GM12878 (cell line): Measurements from ENCODE around the gene TROAP. TPM values are rescaled to one million over a fixed set of nuclear protein-coding genes. Genes with fewer than 3 reads are reported as not detected.

Source experiments
- ATAC-seq: fragments of 200-7000 bp; cut with Tn5 transposase; 3 replicates; pipeline ENCODE4 v1.9.1; 2020; ENCODE audit warnings: mild to moderate bottlenecking, moderate library complexity
- BruUV-seq: library from RNA; stranded (reverse); fragments of 400-500 nt; replicated peaks from 2 replicates; lab custom pipeline; 2021; lab: Mats Ljungman, UMichigan
- CTCF ChIA-PET: fragments of 300-600 bp; sonication (Branson Sonifier 250); formaldehyde crosslinking; extraction: SDS; loops from one replicate; lab custom pipeline; 2021; ENCODE audit warnings: inconsistent platforms; lab: Yijun Ruan, JAX
- POLR2A ChIA-PET: fragments of 350-600 bp; formaldehyde crosslinking; extraction: SDS; loops from one replicate; lab custom pipeline; 2021; ENCODE audit warnings: inconsistent platforms; lab: Charles Lee
- RAD21 ChIA-PET: fragments of 300-600 bp; sonication (Branson Sonifier 250); formaldehyde crosslinking; loops from one replicate; lab custom pipeline; 2023; ENCODE audit warnings: antibody characterized with exemption; ENCODE audit not compliant: unreplicated experiment; lab: Charles Lee
- SMC1A ChIA-PET: fragments of 300-600 bp; sonication (Branson Sonifier 250); formaldehyde crosslinking; loops from one replicate; lab custom pipeline; 2023; ENCODE audit not compliant: unreplicated experiment, uncharacterized antibody; lab: Charles Lee
- DNase-seq: peaks from one replicate; pipeline ENCODE4 v3.0.0-alpha.2; 2011; ENCODE audit warnings: low read depth, low spot score
- FAIRE-seq: peaks from 3 replicates; lab custom pipeline; 2011; peaks lifted over from hg19 to GRCh38; lab: Jason Lieb, UNC
- H2AFZ ChIP-seq: 2 replicates; pipeline ENCODE4 v1.6.0; 2011; ENCODE audit warnings: low read depth, low read length, control low read depth; ENCODE audit not compliant: control insufficient read depth
- H3K27ac ChIP-seq: 2 replicates; pipeline ENCODE4 v1.5.1; 2011; ENCODE audit warnings: control low read depth; ENCODE audit not compliant: control insufficient read depth, insufficient read depth
- H3K27me3 ChIP-seq, 2 experiments: replicated peaks in 1 of 2; 2 replicates each; pipeline versions ENCODE4 v1.6.0 to v1.6.1; 2011; ENCODE audit warnings: low read length in 1 of 2; ENCODE audit not compliant: control insufficient read depth in 2 of 2, insufficient read depth in 2 of 2
- H3K36me3 ChIP-seq, 2 experiments: 2 replicates each; pipeline ENCODE4 v1.5.1; 2011; ENCODE audit warnings: low read length in 1 of 2; ENCODE audit not compliant: control insufficient read depth in 2 of 2, insufficient read depth in 2 of 2
- H3K4me1 ChIP-seq: 2 replicates; pipeline ENCODE4 v1.6.1; 2011; ENCODE audit warnings: mild to moderate bottlenecking, low read length, moderate library complexity, mixed read lengths; ENCODE audit not compliant: control insufficient read depth, insufficient read depth
- H3K4me2 ChIP-seq: 2 replicates; pipeline ENCODE4 v1.6.0; 2011; ENCODE audit warnings: control low read depth; ENCODE audit not compliant: control insufficient read depth, insufficient read depth
- H3K4me3 ChIP-seq: fragments of 200-600 bp; sonication (generic); 2 replicates; pipeline ENCODE4 v1.5.1; 2016
- H3K79me2 ChIP-seq: 2 replicates; pipeline ENCODE4 v1.6.0; 2011; ENCODE audit warnings: low read length; ENCODE audit not compliant: control insufficient read depth, insufficient read depth
- H3K9ac ChIP-seq: 2 replicates; pipeline ENCODE4 v1.8.0; 2011; ENCODE audit warnings: low read length, control low read depth, mixed read lengths; ENCODE audit not compliant: control insufficient read depth, insufficient read depth
- H3K9me3 ChIP-seq: replicated peaks from 3 replicates; pipeline ENCODE4 v1.5.1; 2011; ENCODE audit warnings: mild to moderate bottlenecking, low read length; ENCODE audit not compliant: control insufficient read depth, insufficient read depth
- H4K20me1 ChIP-seq: 2 replicates; pipeline ENCODE4 v1.6.0; 2011; ENCODE audit not compliant: control insufficient read depth, insufficient read depth
- ELK1 ChIP-seq: IDR thresholded peaks from 2 replicates; pipeline ENCODE4 v1.6.1; 2012; ENCODE audit warnings: low read depth, low read length, improper control_type of control experiment
- GABPA ChIP-seq: IDR thresholded peaks from 2 replicates; pipeline ENCODE4 v1.6.1; 2014; ENCODE audit warnings: antibody characterized with exemption, low read depth, mild to moderate bottlenecking, inconsistent platforms
- MTA2 ChIP-seq: fragments of 450-650 bp; IDR thresholded peaks from 2 replicates; pipeline ENCODE4 v1.6.1; 2016; ENCODE audit warnings: low read depth, mild to moderate bottlenecking, moderate library complexity
- SMC3 ChIP-seq: IDR thresholded peaks from 2 replicates; pipeline ENCODE4 v1.6.1; 2011; ENCODE audit warnings: low read length, improper control_type of control experiment, borderline replicate concordance
- SRF ChIP-seq, 2 experiments: IDR thresholded peaks; 2 replicates each; pipeline ENCODE4 v1.6.1; 2011; ENCODE audit warnings: low read depth in 2 of 2, low read length in 2 of 2, mild to moderate bottlenecking in 1 of 2, moderate library complexity in 1 of 2
- WGBS: methylation state at CpG from one replicate; pipeline ENCODE4 v1.1.6; 2016; ENCODE audit warnings: low lambda C conversion rate; ENCODE audit not compliant: insufficient replicate concordance, insufficient coverage; ENCODE audit errors: missing lambda C conversion rate; 5-methylcytosine and 5-hydroxymethylcytosine counted together
- in situ Hi-C: fragments of 300-500 bp; cut with MboI; formaldehyde crosslinking; loops from 9 replicates; pipeline ENCODE4 v1.14.3; 2018; ENCODE audit warnings: mixed read lengths
- intact Hi-C: fragments of 100-400 bp; cut with micrococcal nuclease; formaldehyde crosslinking; loops from one replicate; pipeline ENCODE4 v1.14.2; 2022; ENCODE audit not compliant: unreplicated experiment
- polyA plus RNA-seq, 11 experiments: library from polyadenylated mRNA; depleted of rRNA in 4 of 11; unstranded in 6 of 11; stranded (reverse) in 5 of 11; fragments of >200 nt; fragmentation: Nextera tagmentation in 4 of 11; fragmentation: Illumina TruSeq in 1 of 11; extraction: Ambion mirVana in 4 of 11; extraction: Trizol in 1 of 11; gene quantifications; 1 replicate in 1 of 11; 2 replicates in 10 of 11; pipeline versions ENCODE4 v1.2.1 to v1.2.3, GENCODE V29; 2011 to 2016; ENCODE audit warnings: inconsistent platforms in 2 of 11, missing spikeins in 2 of 11, low read depth in 1 of 11
- total RNA-seq, 4 experiments: library from RNA; depleted of rRNA in 3 of 4; stranded (reverse); fragments of >200 nt in 3 of 4; fragmentation: Illumina TruSeq in 1 of 4; extraction: Trizol in 1 of 4; gene quantifications; 2 replicates each; pipeline versions ENCODE4 v1.2.1 to v1.2.3, GENCODE V29; 2013 to 2021

The TROAP gene
- total and polyA plus RNA-seq, 10 of the 15 experiments (the other 5 are each of a cell fraction or from before 2014, with no cell fraction given) = 26.8 to 93.7 (median 52.6) TPM

DNA sequence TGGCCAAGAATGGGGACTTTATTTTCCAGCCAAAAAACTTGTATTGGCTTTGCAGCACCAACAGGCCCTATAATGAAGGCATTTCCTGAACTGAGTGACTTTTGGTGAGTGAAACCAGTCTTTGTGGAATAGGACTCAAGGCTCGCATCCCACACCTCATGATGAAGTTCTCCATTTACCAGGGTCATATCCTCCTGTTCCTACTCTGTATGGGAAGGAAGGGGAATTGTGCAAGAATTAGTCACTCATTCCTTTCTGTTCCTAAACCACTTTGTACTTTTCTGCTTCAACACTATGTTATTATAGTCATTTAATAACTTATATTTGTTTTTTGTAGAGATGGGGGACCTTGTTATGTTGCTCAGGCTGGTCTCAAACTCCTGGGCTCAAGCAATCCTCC lies 41.9 kb downstream of the TROAP start:
- TF ChIP-seq GABPA (no peak), ELK1 (no peak), SMC3 (no peak), MTA2 (no peak), SRF (IDR thresholded peaks at IDR 0.05; ENCODE audit: low read depth in 2 of 2, low read length in 2 of 2) (no peak)
- no peak overlapping the region for H3K4me3 ChIP-seq
- DNase-seq (no peak), FAIRE-seq (no peak), ATAC-seq (no peak)
- CTCF ChIA-PET = interaction anchor here (0.7 to 18.7 kb wide), 7 partner anchors 8 to 149 kb away, joined by 3 to 712 read pairs (median 5); partner anchors contain the start of gene DNAJC22
- H3K9me3 ChIP-seq = no peaks in the 10 kb centered on the region
- no peaks in the 10 kb centered on the region for H4K20me1 ChIP-seq
- no peak overlapping the region for H3K9ac ChIP-seq
- POLR2A ChIA-PET = no interaction called here
- SMC1A ChIA-PET = interaction anchor here (3.1 to 25.7 kb wide), 2 partner anchors 7 to 149 kb away, joined by 16 to 740 read pairs; no protein-coding TSS in a partner anchor
- no peak overlapping the region for H3K27ac ChIP-seq
- H3K79me2 ChIP-seq = peaks cover 42% of the 10 kb centered on the region
- no peaks in the 10 kb centered on the region; the same call in 1 of the 2 replicates for H3K4me1 ChIP-seq
- H2AFZ ChIP-seq = no peak overlapping the region
- BruUV-seq = no TSS peak
- WGBS = 100% methylated on average over 1 of the region's 1 CpG
- H3K27me3 ChIP-seq = no peaks in the 10 kb centered on the region
- H3K36me3 ChIP-seq = no peaks in the 10 kb centered on the region
- intact Hi-C loops (loop anchor here (5.0 kb wide), 1 partner anchor 342 kb away; the partner anchor contains the start of gene FMNL3), in situ Hi-C loops (loop anchor here (5.0 kb wide), 1 partner anchor 152 kb away; no protein-coding TSS in a partner anchor)
- RAD21 ChIA-PET = interaction anchor here (0.9 to 1.0 kb wide), 2 partner anchors 42 to 64 kb away, joined by 3 to 4 read pairs; partner anchors contain the start of gene TROAP
- no peak overlapping the region for H3K4me2 ChIP-seq
